BLaER1 treated with 17β-estradiol and CSF1 and Interleukin-3, amounts not matched to agents 10 nM and 100 nM (cell line): ENCODE data around the gene ASH1L.

Experiments
- H3K27ac ChIP-seq, 11 experiments: shearing (Covaris generic); formaldehyde crosslinking; 2 replicates each; pipeline ENCODE4 v1.8.1; 2022
- H3K27me3 ChIP-seq, 11 experiments: shearing (Covaris generic); formaldehyde crosslinking; 2 replicates each; pipeline ENCODE4 v1.8.1; 2022
- H3K36me3 ChIP-seq, 11 experiments: shearing (Covaris generic); formaldehyde crosslinking; 2 replicates each; pipeline ENCODE4 v1.8.1; 2022
- H3K4me1 ChIP-seq, 10 experiments: shearing (Covaris generic); formaldehyde crosslinking; 2 replicates each; pipeline ENCODE4 v1.8.1; 2022
- H3K4me2 ChIP-seq, 11 experiments: shearing (Covaris generic); formaldehyde crosslinking; 2 replicates each; pipeline ENCODE4 v1.8.1; 2022
- H3K4me3 ChIP-seq, 10 experiments: shearing (Covaris generic); formaldehyde crosslinking; 2 replicates each; pipeline ENCODE4 v1.8.1; 2022
- H3K9ac ChIP-seq, 11 experiments: shearing (Covaris generic); formaldehyde crosslinking; 2 replicates each; pipeline ENCODE4 v1.8.1; 2022
- H3K9me3 ChIP-seq, 11 experiments: shearing (Covaris generic); formaldehyde crosslinking; replicated peaks in 1 of 11; 2 replicates each; pipeline ENCODE4 v1.8.1; 2022
- H4K20me1 ChIP-seq, 11 experiments: shearing (Covaris generic); formaldehyde crosslinking; 2 replicates each; pipeline ENCODE4 v1.8.1; 2022
- Cebpa-rat ChIP-seq, 11 experiments: shearing (Covaris generic); IDR thresholded peaks; 2 replicates each; pipeline ENCODE4 v1.8.1; 2022

Gene ASH1L

DNA sequence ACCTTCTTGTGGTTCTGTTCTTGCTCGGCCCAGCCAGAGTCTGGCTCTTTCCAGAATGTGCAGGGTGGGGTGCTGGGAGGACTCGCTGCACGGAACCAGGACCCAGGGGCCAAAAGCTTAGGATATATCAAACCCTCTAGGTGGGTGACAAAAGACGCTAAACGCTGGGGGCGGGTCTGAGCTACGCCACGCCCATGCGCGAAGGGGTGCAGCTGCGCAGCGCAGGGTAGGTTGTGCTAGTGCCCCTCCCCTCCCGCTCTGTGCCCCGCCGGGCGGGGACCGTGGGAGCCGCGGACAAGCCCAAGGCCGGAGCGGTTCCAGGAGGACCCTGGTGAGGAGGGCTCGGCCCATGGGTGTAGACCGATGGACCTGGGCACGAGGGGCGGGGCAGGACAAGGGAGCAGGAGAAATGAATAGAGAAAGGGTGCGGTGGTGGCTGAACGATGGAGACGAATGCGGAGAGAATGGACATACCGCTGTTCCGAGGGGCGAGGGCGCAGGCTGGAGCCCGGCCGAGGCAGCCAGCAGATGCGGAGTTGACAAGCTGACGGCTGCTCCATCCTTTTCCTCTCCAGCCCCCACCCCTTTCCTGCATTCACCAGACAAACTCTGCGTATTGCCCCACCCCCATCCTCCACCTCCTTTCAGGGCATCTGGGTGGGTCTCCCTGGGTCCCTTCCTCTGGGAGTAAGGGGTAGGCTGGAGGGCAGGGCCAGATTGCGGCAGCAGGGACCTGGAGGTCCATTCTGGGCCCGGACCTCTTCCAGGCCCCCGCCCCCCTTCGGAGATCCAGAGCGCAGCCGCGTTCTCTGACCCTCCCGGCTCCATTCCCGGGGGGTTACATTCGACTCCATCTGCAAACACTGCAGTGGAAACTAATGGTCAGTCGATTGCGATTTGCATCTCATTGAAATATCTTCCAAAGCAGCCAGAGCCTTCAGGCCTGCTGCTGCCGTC lies 241.7 kb downstream of the ASH1L start, which contains the start of gene RUSC1:
TSS of gene RUSC1 (plus strand) at position 234 of the 957 bp plus-strand sequence. CDS start 880 bp downstream, outside the sequence.
- peak within 1 kb of the TSS; percentile 85 to 99 (median 95) for H3K4me2 ChIP-seq
- no peak within 1 kb of the TSS for H3K27ac ChIP-seq
- peak within 1 kb of the TSS; percentile 1 to 87 (median 84); a peak in 16 of 22 replicates for H3K9ac ChIP-seq

DNA sequence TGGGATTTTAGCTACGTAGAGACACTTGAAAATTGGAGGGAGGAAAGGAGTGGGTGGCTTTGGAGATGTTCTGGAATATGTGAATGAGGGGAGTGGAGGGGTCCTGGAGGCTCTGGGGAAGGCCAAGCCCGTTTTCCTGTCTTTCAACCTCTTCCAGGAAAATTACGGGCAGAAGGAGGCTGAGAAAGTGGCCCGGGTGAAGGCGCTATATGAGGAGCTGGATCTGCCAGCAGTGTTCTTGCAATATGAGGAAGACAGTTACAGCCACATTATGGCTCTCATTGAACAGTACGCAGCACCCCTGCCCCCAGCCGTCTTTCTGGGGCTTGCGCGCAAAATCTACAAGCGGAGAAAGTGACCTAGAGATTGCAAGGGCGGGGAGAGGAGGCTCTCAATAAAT lies 242.4 kb downstream of the ASH1L start:
- Histone ChIP-seq H4K20me1 (peaks cover 0 to 61% (median 41%) of the 10 kb centered on the region in 11 experiments; a peak in 20 of 22 replicates), H3K27ac (no peak overlapping the region), H3K9me3 (no peaks in the 10 kb centered on the region), H3K4me2 (peak overlapping the region; percentile 85 to 99 (median 95)), H3K4me3 (peak overlapping the region; percentile 31 to 60 (median 44); a peak in 13 of 20 replicates), H3K4me1 (peaks cover 34 to 52% (median 48%) of the 10 kb centered on the region in 10 experiments), H3K27me3 (no peaks in the 10 kb centered on the region), H3K36me3 (peaks cover 1 to 55% (median 47%) of the 10 kb centered on the region in 11 experiments; a peak in 21 of 22 replicates), H3K9ac (peak overlapping the region in 8 of 11 experiments; percentile 13 to 86 (median 49); a peak in 8 of 22 replicates)
- no peak for TF ChIP-seq Cebpa-rat (IDR thresholded peaks at IDR 0.05)

More for the DNA sequence above, 241.7 kb downstream of the ASH1L start, which contains the start of gene RUSC1:
- Histone ChIP-seq H3K36me3 (peaks cover 0 to 49% (median 42%) of the 10 kb centered on the region in 11 experiments; a peak in 21 of 22 replicates), H3K27me3 (no peaks in the 10 kb centered on the region), H3K4me1 (peaks cover 41 to 59% (median 54%) of the 10 kb centered on the region in 10 experiments), H3K4me3 (peak within 1 kb of the TSS; percentile 31 to 60 (median 44)), H3K9me3 (no peaks in the 10 kb centered on the region), H4K20me1 (peaks cover 0 to 68% (median 48%) of the 10 kb centered on the region in 11 experiments; a peak in 20 of 22 replicates)
- no peak for TF ChIP-seq Cebpa-rat (IDR thresholded peaks at IDR 0.05)

DNA sequence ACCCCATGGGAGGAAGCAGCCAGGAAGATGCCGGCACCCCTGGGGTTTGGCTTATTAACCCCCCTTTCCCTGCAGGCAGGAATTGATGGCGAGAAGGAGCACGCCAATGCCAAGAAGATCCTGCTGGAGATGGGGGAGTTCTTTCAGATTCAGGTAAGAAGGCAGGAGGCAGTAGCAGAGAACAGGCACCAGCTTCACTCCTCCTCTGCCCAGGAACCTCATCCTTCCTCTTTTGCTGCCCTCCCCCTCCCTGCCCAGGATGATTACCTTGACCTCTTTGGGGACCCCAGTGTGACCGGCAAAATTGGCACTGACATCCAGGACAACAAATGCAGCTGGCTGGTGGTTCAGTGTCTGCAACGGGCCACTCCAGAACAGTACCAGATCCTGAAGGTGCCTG lies 243.1 kb downstream of the ASH1L start:
- H3K9ac ChIP-seq, result peak overlapping the region in 3 of 11 experiments; percentile 5 to 31 (median 27); a peak in 3 of 22 replicates
- peak overlapping the region in 10 of 11 experiments; percentile 0 to 99 (median 88); a peak in 13 of 22 replicates for H3K4me2 ChIP-seq

DNA sequence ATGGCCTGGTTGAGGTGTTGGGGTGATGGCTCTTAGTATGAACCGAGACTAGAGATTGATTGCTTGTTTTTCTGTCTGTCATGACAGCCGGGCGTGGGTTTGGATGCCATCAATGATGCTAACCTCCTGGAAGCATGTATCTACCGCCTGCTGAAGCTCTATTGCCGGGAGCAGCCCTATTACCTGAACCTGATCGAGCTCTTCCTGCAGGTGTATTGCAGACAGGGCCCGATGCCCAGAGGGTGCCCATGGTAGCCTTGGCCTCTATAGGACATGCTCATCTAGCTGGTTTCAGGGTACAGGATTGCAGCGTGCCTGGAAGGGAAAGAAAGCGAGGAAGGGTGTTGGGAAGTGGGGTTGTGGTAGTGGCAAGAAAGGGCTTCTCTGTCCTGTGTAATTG lies 244.5 kb downstream of the ASH1L start:
- Histone ChIP-seq H3K9me3 (no peaks in the 10 kb centered on the region), H3K36me3 (peaks cover 18 to 77% (median 68%) of the 10 kb centered on the region in 11 experiments), H3K4me2 (no peak overlapping the region), H4K20me1 (peaks cover 0 to 79% (median 41%) of the 10 kb centered on the region in 11 experiments; a peak in 20 of 22 replicates), H3K27ac (no peak overlapping the region), H3K4me1 (peaks cover 33 to 49% (median 42%) of the 10 kb centered on the region in 10 experiments), H3K27me3 (no peaks in the 10 kb centered on the region), H3K9ac (peak overlapping the region in 1 of 11 experiments; percentile 6; a peak in 1 of 22 replicates), H3K4me3 (no peak overlapping the region)
- TF ChIP-seq Cebpa-rat (IDR thresholded peaks at IDR 0.05), result no peak

More for the DNA sequence above, 243.1 kb downstream of the ASH1L start:
- Histone ChIP-seq H3K27ac (no peak overlapping the region), H3K4me3 (no peak overlapping the region), H3K9me3 (no peaks in the 10 kb centered on the region), H4K20me1 (peaks cover 0 to 66% (median 37%) of the 10 kb centered on the region in 11 experiments; a peak in 20 of 22 replicates), H3K27me3 (no peaks in the 10 kb centered on the region), H3K36me3 (peaks cover 8 to 62% (median 54%) of the 10 kb centered on the region in 11 experiments), H3K4me1 (peaks cover 33 to 49% (median 42%) of the 10 kb centered on the region in 10 experiments)
- TF ChIP-seq Cebpa-rat (IDR thresholded peaks at IDR 0.05), result no peak

DNA sequence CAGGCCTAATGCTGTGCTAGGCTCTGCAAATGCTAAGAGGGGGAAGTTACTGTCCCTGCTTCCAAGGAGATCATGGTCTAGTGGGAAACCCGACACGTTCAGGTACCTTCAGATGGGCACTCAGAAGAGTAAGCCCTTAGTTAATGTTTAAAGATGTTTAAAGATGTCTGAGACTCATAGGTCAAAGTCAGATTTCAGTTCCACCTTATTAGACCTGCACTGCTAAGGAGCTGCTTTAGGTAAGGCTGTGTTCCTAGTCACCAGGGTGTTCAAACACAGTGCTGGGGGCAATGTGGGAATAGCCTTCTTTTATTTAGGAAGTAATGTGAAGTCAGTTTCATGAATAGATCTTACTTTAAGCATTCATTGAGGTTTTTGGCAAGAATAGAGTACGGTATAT lies 245.7 kb downstream of the ASH1L start:
- Histone ChIP-seq H3K27ac (no peak overlapping the region), H3K4me3 (no peak overlapping the region), H4K20me1 (peaks cover 0 to 79% (median 42%) of the 10 kb centered on the region in 11 experiments; a peak in 20 of 22 replicates), H3K4me1 (peaks cover 26 to 41% (median 34%) of the 10 kb centered on the region in 10 experiments), H3K36me3 (peaks cover 28 to 88% (median 79%) of the 10 kb centered on the region in 11 experiments), H3K4me2 (no peak overlapping the region), H3K27me3 (no peaks in the 10 kb centered on the region), H3K9me3 (no peaks in the 10 kb centered on the region), H3K9ac (peak overlapping the region in 1 of 11 experiments; percentile 34; a peak in 1 of 22 replicates)
- no peak for TF ChIP-seq Cebpa-rat (IDR thresholded peaks at IDR 0.05)

DNA sequence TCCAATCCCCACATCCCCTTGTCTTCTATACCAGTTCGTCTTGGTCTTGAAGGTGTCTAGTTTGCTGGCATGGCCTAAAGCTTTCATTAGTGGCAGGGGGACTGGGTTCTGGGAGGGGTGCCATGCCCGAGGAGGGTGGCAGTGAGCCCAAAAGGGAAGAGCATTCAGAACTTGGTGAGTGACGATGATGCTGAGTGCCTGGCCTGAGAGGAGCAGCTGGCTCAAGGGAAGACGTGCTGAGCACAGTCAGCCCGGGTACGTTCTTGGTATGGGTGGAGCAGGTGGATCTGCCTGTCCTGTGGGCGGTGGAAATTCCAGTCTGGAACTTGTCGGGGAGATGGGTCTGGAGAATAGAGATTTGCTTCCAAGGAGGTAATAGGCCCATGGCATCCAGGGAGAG lies 249.3 kb downstream of the ASH1L start:
- Histone ChIP-seq H3K4me3 (no peak overlapping the region), H3K27me3 (no peaks in the 10 kb centered on the region), H3K4me2 (no peak overlapping the region), H3K36me3 (peaks cover 35 to 84% (median 75%) of the 10 kb centered on the region in 11 experiments), H3K4me1 (peaks cover 14 to 28% (median 22%) of the 10 kb centered on the region in 10 experiments), H3K9ac (no peak overlapping the region), H3K9me3 (no peaks in the 10 kb centered on the region), H3K27ac (no peak overlapping the region), H4K20me1 (peaks cover 0 to 53% (median 8%) of the 10 kb centered on the region in 11 experiments; a peak in 8 of 22 replicates)
- TF ChIP-seq Cebpa-rat (IDR thresholded peaks at IDR 0.05), result no peak

DNA sequence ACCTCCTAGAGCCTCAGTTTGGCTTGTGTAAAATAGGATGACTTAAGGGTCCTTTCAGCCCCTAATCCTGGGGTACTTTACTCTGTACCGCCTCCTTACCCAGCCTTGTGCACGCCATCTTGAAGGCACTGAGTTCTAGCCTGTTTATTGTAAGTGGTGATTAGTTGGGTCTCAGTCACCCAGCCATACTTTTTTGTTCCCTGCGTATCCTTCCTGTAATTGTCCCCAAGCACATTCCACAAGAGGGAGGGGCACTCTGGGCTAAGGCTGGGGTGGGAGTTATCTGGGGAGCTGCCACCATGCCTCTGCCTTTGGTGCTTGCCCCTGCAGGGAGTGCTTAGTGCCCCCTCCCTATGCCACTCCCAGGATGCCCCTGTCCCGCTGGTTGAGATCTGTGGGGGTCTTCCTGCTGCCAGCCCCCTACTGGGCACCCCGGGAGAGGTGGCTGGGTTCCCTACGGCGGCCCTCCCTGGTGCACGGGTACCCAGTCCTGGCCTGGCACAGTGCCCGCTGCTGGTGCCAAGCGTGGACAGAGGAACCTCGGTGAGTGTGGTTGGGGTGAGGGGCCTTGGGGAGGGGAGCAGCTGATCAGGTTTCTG lies 253.1 kb downstream of the ASH1L start:
- Histone ChIP-seq H3K27ac (peak overlapping the region; percentile 77 to 92 (median 89)), H4K20me1 (peaks cover 0 to 30% (median 0%) of the 10 kb centered on the region in 11 experiments; a peak in 4 of 22 replicates), H3K9me3 (no peaks in the 10 kb centered on the region), H3K4me2 (peak overlapping the region; percentile 91 to 99 (median 98)), H3K9ac (peak overlapping the region; percentile 88 to 97 (median 92)), H3K36me3 (peaks cover 26 to 47% (median 44%) of the 10 kb centered on the region in 11 experiments), H3K4me3 (peak overlapping the region; percentile 81 to 100 (median 94)), H3K4me1 (peaks cover 23 to 36% (median 31%) of the 10 kb centered on the region in 10 experiments), H3K27me3 (no peaks in the 10 kb centered on the region)
- TF ChIP-seq Cebpa-rat (IDR thresholded peaks at IDR 0.05), result no peak
